B cell (primary cell): ENCODE measurements around the gene DOHH. TPM values are rescaled to one million over a fixed set of nuclear protein-coding genes. Genes with fewer than 3 reads are reported as not detected.

Experiments
- ATAC-seq: fragments of 200-7000 bp; cut with Tn5 transposase; one replicate; pipeline ENCODE4 v1.10.0; 2021; ENCODE audit warnings: low read depth, mild to moderate bottlenecking, moderate number of reproducible peaks, moderate library complexity
- CTCF ChIA-PET: fragments of 350-600 bp; sonication (Branson Sonifier 250); formaldehyde crosslinking; loops from one replicate; lab custom pipeline; 2021; ENCODE audit warnings: antibody characterized with exemption, inconsistent platforms; lab: Charles Lee
- POLR2A ChIA-PET: fragments of 350-600 bp; sonication (Branson Sonifier 250); formaldehyde crosslinking; loops from one replicate; lab custom pipeline; 2021; ENCODE audit warnings: antibody characterized with exemption; lab: Charles Lee
- DNase-seq: peaks from one replicate; pipeline ENCODE4 v3.0.0; 2013
- H2AFZ ChIP-seq: 2 replicates; pipeline ENCODE4 v1.6.1; 2012; ENCODE audit warnings: mild to moderate bottlenecking, low read depth, low read length; ENCODE audit not compliant: insufficient read depth, poor library complexity, severe bottlenecking
- H3K27ac ChIP-seq, 2 donors: 1 replicate in 1 of 2; 2 replicates in 1 of 2; pipeline ENCODE4 v1.5.1; 2012 to 2013; ENCODE audit warnings: low read length in 2 of 2, mild to moderate bottlenecking in 2 of 2, moderate library complexity in 1 of 2
- H3K27me3 ChIP-seq, 4 experiments: fragments of 200-600 bp in 1 of 4; sonication (generic) in 1 of 4; replicated peaks in 1 of 4; 1 replicate in 2 of 4; 2 replicates in 2 of 4; pipeline versions ENCODE4 v1.6.1 to v1.7.0; 2013 to 2016; ENCODE audit warnings: low read length in 3 of 4, mild to moderate bottlenecking in 2 of 4, mixed read lengths in 1 of 4, moderate library complexity in 1 of 4; ENCODE audit not compliant: insufficient read depth in 4 of 4, control insufficient read depth in 3 of 4; ENCODE audit errors: control extremely low read depth in 1 of 4
- H3K36me3 ChIP-seq, 2 experiments: replicated peaks in 1 of 2; 1 replicate in 1 of 2; 2 replicates in 1 of 2; pipeline versions ENCODE4 v1.6.1 to v1.7.1; 2013; ENCODE audit warnings: low read length in 1 of 2; ENCODE audit not compliant: insufficient read depth in 2 of 2, control insufficient read depth in 1 of 2; ENCODE audit errors: control extremely low read depth in 1 of 2, extremely low read depth in 1 of 2
- H3K4me1 ChIP-seq, 2 donors: fragments of 200-600 bp in 1 of 2; sonication (generic) in 1 of 2; 1 replicate in 1 of 2; 2 replicates in 1 of 2; pipeline versions ENCODE4 v1.5.1 to v1.6.1; 2013 to 2017; ENCODE audit warnings: low read length in 2 of 2; ENCODE audit not compliant: control insufficient read depth in 2 of 2, insufficient read depth in 2 of 2
- H3K4me2 ChIP-seq: replicated peaks from 2 replicates; pipeline ENCODE3; 2012; ENCODE audit warnings: mild to moderate bottlenecking, low read depth, low read length; ENCODE audit not compliant: poor library complexity, severe bottlenecking
- H3K4me3 ChIP-seq, 5 experiments: fragments of 200-600 bp in 1 of 5; sonication (generic) in 1 of 5; 1 replicate in 3 of 5; 2 replicates in 2 of 5; pipeline versions ENCODE4 v1.5.1 to v1.7.0; 2011 to 2016; ENCODE audit warnings: low read length in 4 of 5, mild to moderate bottlenecking in 4 of 5, low read depth in 2 of 5, control low read depth in 1 of 5, moderate library complexity in 1 of 5; ENCODE audit not compliant: insufficient read depth in 1 of 5; ENCODE audit errors: control extremely low read depth in 1 of 5, extremely low read depth in 1 of 5
- H3K79me2 ChIP-seq: fragments of 200-600 bp; sonication (generic); one replicate; pipeline ENCODE4 v1.6.0; 2016; ENCODE audit warnings: low read length; ENCODE audit not compliant: control insufficient read depth, insufficient read depth
- H3K9ac ChIP-seq: fragments of 200-600 bp; sonication (generic); 2 replicates; pipeline ENCODE4 v1.6.1; 2017; ENCODE audit warnings: mild to moderate bottlenecking, low read length, moderate library complexity
- H3K9me3 ChIP-seq, 3 donors: one replicate each; pipeline versions ENCODE4 v1.6.1 to v1.7.1; 2013; ENCODE audit warnings: low read length in 2 of 3; ENCODE audit not compliant: control insufficient read depth in 2 of 3, insufficient read depth in 1 of 3; ENCODE audit errors: control extremely low read depth in 1 of 3
- H4K20me1 ChIP-seq: 2 replicates; pipeline ENCODE4 v1.6.0; 2012; ENCODE audit warnings: mild to moderate bottlenecking, low read length; ENCODE audit not compliant: insufficient read depth, control insufficient read depth, poor library complexity, severe bottlenecking
- H3K27ac Mint-ChIP-seq: one replicate; pipeline ENCODE4 v1.8.0; 2021; ENCODE audit warnings: mixed read lengths
- H3K27me3 Mint-ChIP-seq: one replicate; pipeline ENCODE4 v1.8.0; 2021; ENCODE audit warnings: mixed read lengths
- H3K4me1 Mint-ChIP-seq: one replicate; pipeline ENCODE4 v1.8.0; 2021; ENCODE audit warnings: mixed read lengths
- H3K4me3 Mint-ChIP-seq: one replicate; pipeline ENCODE4 v1.8.0; 2021; ENCODE audit warnings: mixed read lengths
- H3K9me3 Mint-ChIP-seq: one replicate; pipeline ENCODE4 v1.8.0; 2022; ENCODE audit warnings: mixed read lengths; ENCODE audit not compliant: insufficient read depth
- EZH2 ChIP-seq: IDR thresholded peaks from 2 replicates; pipeline ENCODE4 v1.6.1; 2012; ENCODE audit warnings: borderline replicate concordance, low read depth, mild to moderate bottlenecking, moderate library complexity, low read length; ENCODE audit not compliant: insufficient read depth, poor library complexity, severe bottlenecking
- WGBS: methylation state at CpG from one replicate; pipeline ENCODE4 v1.1.5; 2013; ENCODE audit warnings: missing lambda C conversion rate; ENCODE audit not compliant: insufficient coverage; 5-methylcytosine and 5-hydroxymethylcytosine counted together
- intact Hi-C: fragments of 100-400 bp; cut with micrococcal nuclease; formaldehyde crosslinking; loops from one replicate; pipeline ENCODE4 v1.10.0; 2022
- polyA plus RNA-seq: library from polyadenylated mRNA; depleted of rRNA; stranded (reverse); fragments of >200 nt; gene quantifications from 2 replicates; pipeline ENCODE4 v1.2.3, GENCODE V29; 2012
- total RNA-seq, 2 donors: library from RNA; stranded (reverse); fragments of 120-200 nt in 1 of 2; gene quantifications; 1 replicate in 1 of 2; 2 replicates in 1 of 2; pipeline versions ENCODE4 v1.2.3 to v1.2.4, GENCODE V29; 2013 to 2022
- TF ChIP-seq, protein P1 (sequence below): fragments of 200-600 bp; IDR thresholded peaks from one replicate; pipeline ENCODE4 v1.8.0; 2022; ENCODE audit warnings: antibody characterized with exemption, mild to moderate bottlenecking

The DOHH gene
- total and polyA plus RNA-seq, 2 donors (not counting 1 experiment from before 2014, with no cell fraction given) = 6.6 to 8.6 TPM

DNA sequence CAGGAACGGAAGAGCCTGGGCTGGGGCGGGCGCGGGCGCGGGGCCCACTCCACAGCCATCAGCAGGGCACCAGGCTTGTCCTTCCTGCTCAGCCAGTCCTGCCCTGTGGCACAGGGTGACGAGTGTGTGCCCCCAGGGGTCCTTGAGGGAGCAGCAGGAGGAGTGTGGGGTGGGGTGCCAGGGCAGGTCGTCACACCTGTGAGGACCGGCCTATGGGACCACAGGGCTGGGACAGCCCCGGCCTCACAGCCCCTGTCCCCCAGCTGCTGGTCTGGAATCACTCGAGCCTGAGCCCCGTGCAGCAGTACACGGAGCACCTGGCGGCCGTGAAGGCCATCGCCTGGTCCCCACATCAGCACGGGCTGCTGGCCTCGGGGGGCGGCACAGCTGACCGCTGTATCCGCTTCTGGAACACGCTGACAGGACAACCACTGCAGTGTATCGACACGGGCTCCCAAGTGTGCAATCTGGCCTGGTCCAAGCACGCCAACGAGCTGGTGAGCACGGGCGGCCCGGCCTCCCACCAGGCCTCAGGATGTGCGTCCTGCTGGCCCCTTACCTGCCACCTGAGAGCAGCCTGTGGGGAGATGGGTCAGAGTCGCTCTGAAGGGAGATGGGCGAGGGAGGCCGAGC lies 31.8 kb upstream of the DOHH start:
- Histone ChIP-seq H3K4me1 (no peaks in the 10 kb centered on the region), H2AFZ (no peak overlapping the region), H3K36me3 (peaks cover 0 to 54% of the 10 kb centered on the region in 2 experiments), H3K79me2 (peaks cover 12% of the 10 kb centered on the region), H3K4me2 (no peak overlapping the region), H3K9me3 (no peaks in the 10 kb centered on the region), H3K4me3 (no peak overlapping the region), H4K20me1 (peaks cover 30% of the 10 kb centered on the region), H3K9ac (no peak overlapping the region), H3K27ac (no peak overlapping the region), H3K27me3 (no peaks in the 10 kb centered on the region)
- POLR2A ChIA-PET = no interaction called here
- H3K9me3 Mint-ChIP-seq = no peaks in the 10 kb centered on the region
- no peaks in the 10 kb centered on the region for H3K27me3 Mint-ChIP-seq
- no peak overlapping the region for H3K27ac Mint-ChIP-seq
- no peaks in the 10 kb centered on the region for H3K4me1 Mint-ChIP-seq
- CTCF ChIA-PET = no interaction called here
- 98% methylated on average over 33 of the region's 33 CpGs for WGBS
- DNase-seq (no peak), ATAC-seq (no peak)
- no peak overlapping the region for H3K4me3 Mint-ChIP-seq
- TF ChIP-seq EZH2 = no peak
- TF ChIP-seq, protein P1, sequence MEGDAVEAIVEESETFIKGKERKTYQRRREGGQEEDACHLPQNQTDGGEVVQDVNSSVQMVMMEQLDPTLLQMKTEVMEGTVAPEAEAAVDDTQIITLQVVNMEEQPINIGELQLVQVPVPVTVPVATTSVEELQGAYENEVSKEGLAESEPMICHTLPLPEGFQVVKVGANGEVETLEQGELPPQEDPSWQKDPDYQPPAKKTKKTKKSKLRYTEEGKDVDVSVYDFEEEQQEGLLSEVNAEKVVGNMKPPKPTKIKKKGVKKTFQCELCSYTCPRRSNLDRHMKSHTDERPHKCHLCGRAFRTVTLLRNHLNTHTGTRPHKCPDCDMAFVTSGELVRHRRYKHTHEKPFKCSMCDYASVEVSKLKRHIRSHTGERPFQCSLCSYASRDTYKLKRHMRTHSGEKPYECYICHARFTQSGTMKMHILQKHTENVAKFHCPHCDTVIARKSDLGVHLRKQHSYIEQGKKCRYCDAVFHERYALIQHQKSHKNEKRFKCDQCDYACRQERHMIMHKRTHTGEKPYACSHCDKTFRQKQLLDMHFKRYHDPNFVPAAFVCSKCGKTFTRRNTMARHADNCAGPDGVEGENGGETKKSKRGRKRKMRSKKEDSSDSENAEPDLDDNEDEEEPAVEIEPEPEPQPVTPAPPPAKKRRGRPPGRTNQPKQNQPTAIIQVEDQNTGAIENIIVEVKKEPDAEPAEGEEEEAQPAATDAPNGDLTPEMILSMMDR = no peak
- intact Hi-C loops = no loop called here

- DNase-seq (no peak), ATAC-seq (no peak)
- 98% methylated on average over 29 of the region's 29 CpGs for WGBS
- Histone ChIP-seq H3K79me2 (peaks cover 15% of the 10 kb centered on the region), H2AFZ (no peak overlapping the region), H3K36me3 (peaks cover 0 to 60% of the 10 kb centered on the region in 2 experiments), H3K4me2 (no peak overlapping the region), H3K4me3 (no peak overlapping the region), H4K20me1 (peaks cover 35% of the 10 kb centered on the region), H3K27ac (no peak overlapping the region), H3K9me3 (no peaks in the 10 kb centered on the region), H3K9ac (no peak overlapping the region), H3K27me3 (no peaks in the 10 kb centered on the region), H3K4me1 (no peaks in the 10 kb centered on the region)
- TF ChIP-seq, protein P1 = no peak
- no peak for TF ChIP-seq EZH2
- ChIA-PET POLR2A (no interaction called here), CTCF (no interaction called here)
- H3K27ac Mint-ChIP-seq = no peak overlapping the region
- H3K4me1 Mint-ChIP-seq = no peaks in the 10 kb centered on the region
- H3K27me3 Mint-ChIP-seq = no peaks in the 10 kb centered on the region
- no peak overlapping the region for H3K4me3 Mint-ChIP-seq
- H3K9me3 Mint-ChIP-seq = no peaks in the 10 kb centered on the region
- intact Hi-C loops = no loop called here
Observed at GRCh38 chr19:3531716-3532115, 31.2 kb upstream of the DOHH start.
